Bronchial epithelial cell (primary cell): ENCODE results near the gene TMEM156. TPM values are rescaled to one million over a fixed set of nuclear protein-coding genes. Genes with fewer than 3 reads are reported as not detected.

Experiments used
- DNase-seq: peaks from one replicate; pipeline ENCODE4 v3.0.0-alpha.2; 2010; ENCODE audit warnings: low read depth
- FAIRE-seq: peaks from 2 replicates; lab custom pipeline; 2011; peaks lifted over from hg19 to GRCh38; lab: Jason Lieb, UNC
- H3K27me3 ChIP-seq: 2 replicates; pipeline ENCODE4 v1.5.1; 2011; ENCODE audit warnings: low read length; ENCODE audit not compliant: control insufficient read depth, insufficient read depth
- H3K36me3 ChIP-seq: 2 replicates; pipeline ENCODE4 v1.5.1; 2011; ENCODE audit warnings: low read length; ENCODE audit not compliant: control insufficient read depth, insufficient read depth
- H3K4me3 ChIP-seq: 2 replicates; pipeline ENCODE4 v1.5.1; 2011; ENCODE audit warnings: mild to moderate bottlenecking, low read depth, low read length, control low read depth
- total RNA-seq: library from RNA; depleted of rRNA; stranded (reverse); fragments of >200 nt; gene quantifications from 2 replicates; pipeline ENCODE4 v1.2.1, GENCODE V29; 2014
- TF ChIP-seq, protein P1 (sequence below): IDR thresholded peaks from 2 replicates; pipeline ENCODE4 v1.5.1; 2011; ENCODE audit warnings: mild to moderate bottlenecking, moderate library complexity, low read length, control low read depth, inconsistent platforms; ENCODE audit not compliant: insufficient read depth, severe bottlenecking

TMEM156 gene
- total RNA-seq, 1 donor from 2014 or later: 3.4 TPM

- DNase-seq (no peak), FAIRE-seq (no peak)
- Histone ChIP-seq H3K27me3 (no peaks in the 10 kb centered on the region), H3K4me3 (no peak overlapping the region), H3K36me3 (no peaks in the 10 kb centered on the region)
- TF ChIP-seq, protein P1, sequence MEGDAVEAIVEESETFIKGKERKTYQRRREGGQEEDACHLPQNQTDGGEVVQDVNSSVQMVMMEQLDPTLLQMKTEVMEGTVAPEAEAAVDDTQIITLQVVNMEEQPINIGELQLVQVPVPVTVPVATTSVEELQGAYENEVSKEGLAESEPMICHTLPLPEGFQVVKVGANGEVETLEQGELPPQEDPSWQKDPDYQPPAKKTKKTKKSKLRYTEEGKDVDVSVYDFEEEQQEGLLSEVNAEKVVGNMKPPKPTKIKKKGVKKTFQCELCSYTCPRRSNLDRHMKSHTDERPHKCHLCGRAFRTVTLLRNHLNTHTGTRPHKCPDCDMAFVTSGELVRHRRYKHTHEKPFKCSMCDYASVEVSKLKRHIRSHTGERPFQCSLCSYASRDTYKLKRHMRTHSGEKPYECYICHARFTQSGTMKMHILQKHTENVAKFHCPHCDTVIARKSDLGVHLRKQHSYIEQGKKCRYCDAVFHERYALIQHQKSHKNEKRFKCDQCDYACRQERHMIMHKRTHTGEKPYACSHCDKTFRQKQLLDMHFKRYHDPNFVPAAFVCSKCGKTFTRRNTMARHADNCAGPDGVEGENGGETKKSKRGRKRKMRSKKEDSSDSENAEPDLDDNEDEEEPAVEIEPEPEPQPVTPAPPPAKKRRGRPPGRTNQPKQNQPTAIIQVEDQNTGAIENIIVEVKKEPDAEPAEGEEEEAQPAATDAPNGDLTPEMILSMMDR: no peak
Measured at GRCh38 chr4:38982361-38983095, 49.7 kb downstream of the TMEM156 start.

DNA sequence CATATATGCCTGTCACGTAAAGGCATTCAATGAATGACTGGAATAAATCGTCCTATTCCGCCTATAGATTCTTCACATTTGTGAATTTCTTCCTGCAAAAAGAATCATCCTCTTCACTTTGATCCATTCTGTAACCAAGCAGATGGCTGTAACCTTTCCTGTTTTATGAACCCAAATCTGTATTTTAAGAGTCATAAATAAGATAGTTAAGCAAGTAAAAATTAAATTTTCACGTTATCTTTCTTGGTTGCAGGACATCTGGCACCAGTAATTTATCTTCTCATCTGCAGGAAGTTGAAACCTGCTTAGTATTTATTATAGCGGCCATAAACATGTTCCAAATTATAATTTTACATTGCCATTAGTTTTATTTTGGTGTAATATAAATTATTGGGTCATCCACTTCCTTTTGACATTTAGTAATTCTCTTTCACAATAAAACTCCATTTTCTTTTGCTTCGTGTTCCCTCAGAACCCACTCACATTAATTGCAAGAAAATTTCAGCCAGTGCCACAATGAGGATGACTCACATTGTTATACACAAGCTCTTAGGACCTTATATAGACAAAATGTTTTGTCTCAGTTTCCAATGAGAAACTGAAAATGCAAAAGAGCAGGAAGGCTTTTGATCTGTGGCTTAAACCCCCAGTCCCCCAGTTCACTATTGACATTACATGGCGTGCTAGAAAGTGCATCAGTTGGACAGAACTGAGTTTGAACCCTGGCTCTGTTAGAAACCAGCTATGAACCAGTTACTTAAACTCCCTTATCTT, 51.1 kb downstream of the TMEM156 start:
- H3K36me3 ChIP-seq: no peaks in the 10 kb centered on the region
- FAIRE-seq (no peak), DNase-seq (peak; percentile 53)
- no peaks in the 10 kb centered on the region for H3K27me3 ChIP-seq
- TF ChIP-seq, protein P1: no peak
- no peak overlapping the region for H3K4me3 ChIP-seq

GRCh38 chr4:38979511-38980230, 52.5 kb downstream of the TMEM156 start:
- TF ChIP-seq, protein P1: no peak
- no peak for FAIRE-seq

GRCh38 chr4:38979081-38979480, 53.1 kb downstream of the TMEM156 start:
- no peak for FAIRE-seq
- DNase-seq: no peak
- TF ChIP-seq, protein P1: no peak
- no peaks in the 10 kb centered on the region for H3K27me3 ChIP-seq
- H3K36me3 ChIP-seq: no peaks in the 10 kb centered on the region
- H3K4me3 ChIP-seq: no peak overlapping the region

More at GRCh38 chr4:38979511-38980230, 52.5 kb downstream of the TMEM156 start:
- Histone ChIP-seq H3K27me3 (no peaks in the 10 kb centered on the region), H3K4me3 (no peak overlapping the region), H3K36me3 (no peaks in the 10 kb centered on the region)
- no peak for DNase-seq

- FAIRE-seq (no peak), DNase-seq (no peak)
- Histone ChIP-seq H3K4me3 (no peak overlapping the region), H3K27me3 (no peaks in the 10 kb centered on the region), H3K36me3 (no peaks in the 10 kb centered on the region)
- TF ChIP-seq, protein P1: no peak
Measured at GRCh38 chr4:38976308-38976707, 55.9 kb downstream of the TMEM156 start.
